Ishikawa (cell line): ENCODE data around the gene DTWD2.
A peak's percentile ranks its signal among the peaks of the same experiment; 100 is the strongest.

Experiments
- CEBPB ChIP-seq: IDR thresholded peaks from 2 replicates; pipeline ENCODE4 v1.6.1; 2012
- CREB1 ChIP-seq: IDR thresholded peaks from 2 replicates; pipeline ENCODE4 v1.6.1; 2012; ENCODE audit warnings: low read depth
- EGR1 ChIP-seq: IDR thresholded peaks from 2 replicates; pipeline ENCODE4 v1.6.1; 2012
- EP300 ChIP-seq: IDR thresholded peaks from 2 replicates; pipeline ENCODE4 v1.6.1; 2012; ENCODE audit warnings: borderline replicate concordance
- FOXM1 ChIP-seq: IDR thresholded peaks from 2 replicates; pipeline ENCODE4 v1.6.1; 2012; ENCODE audit warnings: low read depth, borderline replicate concordance
- NFIC ChIP-seq: IDR thresholded peaks from 2 replicates; pipeline ENCODE4 v1.6.1; 2012
- RAD21 ChIP-seq: IDR thresholded peaks from 2 replicates; pipeline ENCODE4 v1.6.1; 2012; ENCODE audit warnings: low read depth
- REST ChIP-seq: IDR thresholded peaks from 2 replicates; pipeline ENCODE4 v1.6.1; 2012; ENCODE audit warnings: low read depth, mild to moderate bottlenecking
- TAF1 ChIP-seq: IDR thresholded peaks from 2 replicates; pipeline ENCODE4 v1.6.1; 2012; ENCODE audit warnings: low read depth, mild to moderate bottlenecking
- TCF12 ChIP-seq: IDR thresholded peaks from 2 replicates; pipeline ENCODE4 v1.6.1; 2012; ENCODE audit warnings: low read depth
- TEAD4 ChIP-seq: IDR thresholded peaks from 2 replicates; pipeline ENCODE4 v1.6.1; 2012
- YY1 ChIP-seq: IDR thresholded peaks from 2 replicates; pipeline ENCODE4 v1.6.1; 2012; ENCODE audit warnings: low read depth
- ZBTB7A ChIP-seq: IDR thresholded peaks from 2 replicates; pipeline ENCODE4 v1.6.1; 2012; ENCODE audit warnings: low read depth
- TF ChIP-seq, protein P1 (sequence below): IDR thresholded peaks from 2 replicates; pipeline ENCODE4 v1.6.1; 2012
- TF ChIP-seq, protein P2 (sequence below): IDR thresholded peaks from 2 replicates; pipeline ENCODE4 v1.6.1; 2012

Gene DTWD2

DNA sequence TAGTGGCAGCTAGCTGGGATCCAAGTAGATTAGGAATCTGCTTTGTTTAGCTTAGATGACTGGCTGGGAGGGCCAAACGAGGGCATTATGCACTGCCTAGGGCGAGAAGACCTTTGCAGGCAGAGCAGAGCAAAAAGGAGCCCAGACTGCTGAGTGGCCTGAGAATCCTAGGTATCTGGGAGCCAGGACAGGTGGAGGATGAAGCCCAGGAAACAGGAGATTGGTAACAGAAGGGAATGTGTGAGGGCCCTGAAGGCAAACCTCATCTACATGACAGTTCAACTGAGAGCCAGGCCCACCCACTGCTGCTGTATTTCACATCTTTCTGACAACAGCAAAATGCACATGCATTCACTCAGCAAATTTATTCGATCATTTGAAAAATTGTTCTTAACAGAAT, 192.3 kb downstream of the DTWD2 start:
- no peak for TF ChIP-seq REST
- TF ChIP-seq TAF1, result no peak

DNA sequence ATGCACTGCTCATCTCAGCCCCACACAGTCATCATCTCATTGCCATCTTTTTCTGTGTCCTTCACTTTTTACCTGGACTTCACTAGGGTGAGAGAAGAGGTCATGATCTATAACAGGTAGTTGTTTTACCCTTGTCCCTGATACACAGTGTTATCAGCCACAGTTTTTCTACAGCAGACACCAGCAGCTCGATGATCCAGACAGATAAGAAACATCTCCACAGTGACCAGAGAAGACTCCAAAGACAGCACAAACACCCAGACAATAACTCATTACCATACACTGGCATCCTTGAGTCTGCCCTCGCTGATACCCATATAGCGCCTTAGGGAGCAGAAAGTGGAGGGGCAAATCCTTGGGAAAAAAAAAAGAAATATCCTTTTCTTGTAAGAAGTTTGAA, 194.1 kb downstream of the DTWD2 start:
- TF ChIP-seq NFIC (no peak), TAF1 (no peak), RAD21 (no peak), ZBTB7A (no peak), YY1 (no peak), TCF12 (no peak), CEBPB (no peak), EGR1 (no peak)
- TF ChIP-seq, protein P1, sequence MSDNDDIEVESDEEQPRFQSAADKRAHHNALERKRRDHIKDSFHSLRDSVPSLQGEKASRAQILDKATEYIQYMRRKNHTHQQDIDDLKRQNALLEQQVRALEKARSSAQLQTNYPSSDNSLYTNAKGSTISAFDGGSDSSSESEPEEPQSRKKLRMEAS, result no peak
- TF ChIP-seq, protein P2, sequence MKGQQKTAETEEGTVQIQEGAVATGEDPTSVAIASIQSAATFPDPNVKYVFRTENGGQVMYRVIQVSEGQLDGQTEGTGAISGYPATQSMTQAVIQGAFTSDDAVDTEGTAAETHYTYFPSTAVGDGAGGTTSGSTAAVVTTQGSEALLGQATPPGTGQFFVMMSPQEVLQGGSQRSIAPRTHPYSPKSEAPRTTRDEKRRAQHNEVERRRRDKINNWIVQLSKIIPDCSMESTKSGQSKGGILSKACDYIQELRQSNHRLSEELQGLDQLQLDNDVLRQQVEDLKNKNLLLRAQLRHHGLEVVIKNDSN, result no peak

GRCh38 chr5:118793652-118794051, 194.7 kb downstream of the DTWD2 start:
- TF ChIP-seq, protein P1, result no peak
- TF ChIP-seq CREB1 (no peak), CEBPB (no peak), FOXM1 (no peak), YY1 (no peak), ZBTB7A (no peak), REST (no peak), EGR1 (no peak), TEAD4 (no peak), TAF1 (no peak), RAD21 (no peak), EP300 (no peak), NFIC (no peak), TCF12 (no peak)
- TF ChIP-seq, protein P2, result no peak

DNA sequence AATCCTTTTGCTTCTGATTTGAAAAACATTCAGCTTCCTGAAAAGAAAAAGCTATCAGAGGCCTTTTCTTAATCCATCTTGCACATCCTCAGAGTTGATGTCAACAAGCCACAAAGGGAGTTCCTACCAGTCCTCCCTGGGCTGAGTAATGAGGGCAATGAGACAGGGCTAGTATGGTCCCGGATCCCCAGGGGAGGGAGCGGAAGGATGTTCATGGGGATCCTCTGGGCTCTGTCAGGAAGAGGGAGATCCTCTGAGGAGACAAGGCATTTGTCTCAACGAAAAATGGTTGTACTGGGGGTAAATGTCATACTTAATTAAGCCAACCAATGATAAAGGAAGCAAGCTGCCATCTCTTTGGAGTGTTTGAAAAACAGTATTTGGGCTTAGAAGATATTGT, 195.3 kb downstream of the DTWD2 start:
- TF ChIP-seq EGR1, result no peak
- no peak for TF ChIP-seq ZBTB7A
- TF ChIP-seq NFIC, result no peak
- no peak for TF ChIP-seq TEAD4
- TF ChIP-seq REST, result no peak
- TF ChIP-seq FOXM1, result no peak
- TF ChIP-seq EP300, result no peak
- TF ChIP-seq CREB1, result no peak

DNA sequence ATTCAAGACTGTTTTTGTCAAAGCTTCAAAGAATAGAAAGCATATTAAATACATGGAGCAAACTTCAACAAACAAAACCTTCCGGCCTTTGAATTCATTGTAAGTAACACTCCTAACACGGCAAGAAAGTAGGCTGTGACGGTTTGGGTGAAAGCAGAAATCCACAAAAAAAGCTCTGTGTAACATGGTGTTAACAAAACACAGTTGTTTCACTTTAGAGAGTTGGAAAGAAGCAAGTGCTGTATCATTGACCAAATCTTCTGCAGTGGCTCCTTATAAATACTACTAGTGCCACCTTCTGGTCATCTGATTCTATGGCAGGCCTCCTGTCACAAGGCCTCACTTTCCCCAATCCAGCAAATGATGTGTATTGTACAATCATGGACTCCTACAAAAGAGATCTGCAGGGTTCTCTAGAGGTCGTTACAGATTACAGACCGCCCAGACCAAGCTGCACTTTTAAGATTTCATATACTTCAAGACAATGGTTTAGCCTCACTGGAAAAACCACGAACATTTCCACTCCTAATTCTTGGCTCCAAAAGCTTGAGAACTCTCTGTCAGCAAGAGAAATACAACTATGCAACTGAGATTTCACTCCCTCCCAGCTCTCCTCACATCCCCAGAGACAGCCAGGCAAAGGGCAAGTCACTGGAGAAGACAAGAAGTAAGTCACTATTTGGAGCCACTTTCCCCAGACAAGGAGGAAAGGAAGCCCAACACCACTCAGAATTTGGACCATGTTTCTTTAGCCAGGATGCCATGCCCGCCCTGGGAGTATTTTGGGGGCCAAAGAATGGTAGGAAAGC, 196.2 kb downstream of the DTWD2 start:
- TF ChIP-seq, protein P2, result no peak
- TF ChIP-seq RAD21 (peak; percentile 79), FOXM1 (no peak), TEAD4 (no peak), TAF1 (no peak), ZBTB7A (no peak), NFIC (no peak), CREB1 (no peak)
